H1 (cell line): ENCODE results near the gene MMEL1. TPM values are rescaled to one million over a fixed set of nuclear protein-coding genes. Genes with fewer than 3 reads are reported as not detected.

Experiments
- CTCF ChIA-PET: fragments of 300-600 bp; sonication (Branson Sonifier 250); formaldehyde crosslinking; loops from one replicate; lab custom pipeline; 2021; ENCODE audit not compliant: partially characterized antibody; lab: Charles Lee
- POLR2A ChIA-PET: fragments of 300-600 bp; sonication (Branson Sonifier 250); formaldehyde crosslinking; loops from one replicate; lab custom pipeline; 2021; ENCODE audit warnings: inconsistent platforms; ENCODE audit not compliant: partially characterized antibody; lab: Charles Lee
- DNase-seq, 2 experiments: peaks; one replicate each; pipeline versions ENCODE4 v3.0.0 to v3.0.0-alpha.2; 2010 to 2022; ENCODE audit warnings: low spot score in 2 of 2, low read depth in 1 of 2, mixed read lengths in 1 of 2
- FAIRE-seq: peaks from 2 replicates; lab custom pipeline; 2011; peaks lifted over from hg19 to GRCh38; lab: Jason Lieb, UNC
- H2AFZ ChIP-seq: 2 replicates; pipeline ENCODE4 v1.8.1; 2012; ENCODE audit warnings: low read length, inconsistent platforms
- H2AK5ac ChIP-seq: 2 replicates; pipeline ENCODE4 v1.6.1; 2013; ENCODE audit warnings: low read depth, low read length
- H2BK120ac ChIP-seq: replicated peaks from 2 replicates; pipeline ENCODE3; 2013; ENCODE audit warnings: low read depth, low read length, inconsistent platforms
- H2BK12ac ChIP-seq: 2 replicates; pipeline ENCODE4 v1.6.1; 2013; ENCODE audit warnings: low read depth, low read length
- H2BK15ac ChIP-seq: 2 replicates; pipeline ENCODE4 v1.6.1; 2013; ENCODE audit warnings: low read length
- H2BK20ac ChIP-seq: 2 replicates; pipeline ENCODE4 v1.6.1; 2013; ENCODE audit warnings: low read length
- H2BK5ac ChIP-seq: 2 replicates; pipeline ENCODE4 v1.6.1; 2013; ENCODE audit warnings: low read depth, low read length
- H3K14ac ChIP-seq: 2 replicates; pipeline ENCODE4 v1.6.1; 2013; ENCODE audit warnings: inconsistent platforms; ENCODE audit not compliant: insufficient read length
- H3K18ac ChIP-seq: 2 replicates; pipeline ENCODE4 v1.6.1; 2013; ENCODE audit warnings: low read length; ENCODE audit errors: extremely low read depth
- H3K23ac ChIP-seq: 2 replicates; pipeline ENCODE4 v1.6.1; 2013; ENCODE audit warnings: inconsistent platforms; ENCODE audit not compliant: insufficient read length
- H3K23me2 ChIP-seq: 2 replicates; pipeline ENCODE4 v1.6.1; 2013; ENCODE audit warnings: low read depth, low read length
- H3K27ac ChIP-seq: 2 replicates; pipeline ENCODE4 v1.6.1; 2011; ENCODE audit warnings: low read depth, low read length, inconsistent platforms
- H3K27me3 ChIP-seq, 4 experiments: replicated peaks in 1 of 4; 1 replicate in 1 of 4; 2 replicates in 3 of 4; pipeline versions ENCODE4 v1.6.1 to v1.8.1; 2011 to 2013; ENCODE audit warnings: low read length in 3 of 4, mild to moderate bottlenecking in 3 of 4, inconsistent platforms in 2 of 4, mixed read lengths in 2 of 4, moderate library complexity in 1 of 4; ENCODE audit not compliant: control insufficient read depth in 3 of 4, insufficient read depth in 3 of 4; ENCODE audit errors: extremely low read depth in 1 of 4
- H3K36me3 ChIP-seq, 4 experiments: 2 replicates each; pipeline versions ENCODE4 v1.6.1 to v1.8.1; 2011 to 2013; ENCODE audit warnings: mild to moderate bottlenecking in 4 of 4, low read length in 3 of 4, moderate library complexity in 2 of 4, control low read depth in 1 of 4, inconsistent platforms in 1 of 4; ENCODE audit not compliant: insufficient read depth in 4 of 4, control insufficient read depth in 2 of 4
- H3K4ac ChIP-seq: replicated peaks from 2 replicates; pipeline ENCODE3; 2013; ENCODE audit warnings: low read length, low read depth, mixed read lengths, inconsistent platforms; ENCODE audit not compliant: insufficient read length
- H3K4me1 ChIP-seq, 4 experiments: replicated peaks in 1 of 4; 1 replicate in 1 of 4; 2 replicates in 3 of 4; pipeline versions ENCODE4 v1.6.1 to v1.8.1; 2011 to 2013; ENCODE audit warnings: low read length in 3 of 4, inconsistent platforms in 2 of 4, mixed read lengths in 1 of 4; ENCODE audit not compliant: insufficient read depth in 4 of 4, control insufficient read depth in 3 of 4
- H3K4me2 ChIP-seq, 2 experiments: 2 replicates each; pipeline versions ENCODE4 v1.6.1 to v1.8.1; 2011 to 2013; ENCODE audit warnings: low read depth in 2 of 2, low read length in 2 of 2, control low read depth in 1 of 2, inconsistent platforms in 1 of 2, mild to moderate bottlenecking in 1 of 2; ENCODE audit not compliant: insufficient read depth in 1 of 2
- H3K4me3 ChIP-seq, 4 experiments: fragments of 200-600, 300-600 bp in 1 of 4; sonication (generic), shearing (Covaris generic), sonication (Bioruptor Twin) in 1 of 4; 2 replicates each; pipeline versions ENCODE4 v1.5.1 to v1.8.1; 2011 to 2016; ENCODE audit warnings: low read length in 4 of 4, low read depth in 3 of 4, control low read depth in 2 of 4, inconsistent platforms in 2 of 4, mild to moderate bottlenecking in 2 of 4, mixed read lengths in 1 of 4, moderate library complexity in 1 of 4; ENCODE audit not compliant: insufficient read depth in 2 of 4; ENCODE audit errors: extremely low read depth in 1 of 4
- H3K56ac ChIP-seq: replicated peaks from 2 replicates; pipeline ENCODE3; 2013; ENCODE audit warnings: low read depth, mild to moderate bottlenecking, mixed read lengths, low read length, inconsistent platforms; ENCODE audit not compliant: insufficient read length
- H3K79me1 ChIP-seq: 2 replicates; pipeline ENCODE4 v1.6.1; 2013; ENCODE audit warnings: low read depth, low read length, control low read depth
- H3K79me2 ChIP-seq, 2 experiments: 2 replicates each; pipeline versions ENCODE4 v1.6.1 to v1.8.1; 2012 to 2013; ENCODE audit warnings: low read length in 2 of 2, mild to moderate bottlenecking in 2 of 2, inconsistent platforms in 1 of 2; ENCODE audit not compliant: insufficient read depth in 2 of 2, control insufficient read depth in 1 of 2
- H3K9ac ChIP-seq, 4 experiments: replicated peaks in 1 of 4; 1 replicate in 1 of 4; 2 replicates in 3 of 4; pipeline versions ENCODE4 v1.6.1 to v1.8.1; 2011 to 2013; ENCODE audit warnings: low read depth in 3 of 4, low read length in 3 of 4, control low read depth in 2 of 4, mild to moderate bottlenecking in 2 of 4, moderate library complexity in 2 of 4, inconsistent platforms in 1 of 4; ENCODE audit errors: extremely low read depth in 1 of 4
- H3K9me3 ChIP-seq, 2 experiments: 2 replicates each; pipeline versions ENCODE4 v1.6.1 to v1.8.1; 2012 to 2013; ENCODE audit warnings: mild to moderate bottlenecking in 2 of 2, moderate library complexity in 2 of 2, control low read depth in 1 of 2, inconsistent platforms in 1 of 2, low read depth in 1 of 2, low read length in 1 of 2, mixed read lengths in 1 of 2; ENCODE audit not compliant: insufficient read depth in 2 of 2
- H4K20me1 ChIP-seq, 2 experiments: replicated peaks in 1 of 2; 2 replicates each; pipeline versions ENCODE3 to v1.8.1; 2011 to 2013; ENCODE audit warnings: inconsistent platforms in 2 of 2, low read length in 2 of 2, mild to moderate bottlenecking in 1 of 2; ENCODE audit not compliant: insufficient read depth in 2 of 2, control insufficient read depth in 1 of 2
- H4K5ac ChIP-seq: 2 replicates; pipeline ENCODE4 v1.6.1; 2013; ENCODE audit warnings: low read length, low read depth, mixed read lengths, inconsistent platforms; ENCODE audit not compliant: insufficient read length
- H4K8ac ChIP-seq: 2 replicates; pipeline ENCODE4 v1.8.0; 2013; ENCODE audit warnings: mild to moderate bottlenecking, moderate library complexity, low read length, inconsistent platforms; ENCODE audit not compliant: insufficient read depth; ENCODE audit errors: extremely low read depth
- H4K91ac ChIP-seq: replicated peaks from 2 replicates; pipeline ENCODE3; 2013; ENCODE audit warnings: low read length, mixed read lengths, inconsistent platforms; ENCODE audit not compliant: insufficient read length
- E2F6 ChIP-seq: IDR thresholded peaks from 2 replicates; pipeline ENCODE4 v1.6.1; 2012; ENCODE audit warnings: inconsistent platforms
- MAX ChIP-seq: IDR thresholded peaks from 2 replicates; pipeline ENCODE4 v1.6.1; 2012; ENCODE audit warnings: inconsistent platforms
- POLR2AphosphoS5 ChIP-seq: IDR thresholded peaks from 2 replicates; pipeline ENCODE4 v1.6.1; 2011; ENCODE audit warnings: low read depth, low read length
- TBP ChIP-seq: IDR thresholded peaks from 2 replicates; pipeline ENCODE4 v1.6.1; 2011; ENCODE audit warnings: low read depth, low read length, improper control_type of control experiment
- WGBS, 2 experiments: shearing (Covaris generic) in 1 of 2; methylation state at CpG; one replicate each; pipeline versions ENCODE4 v1.1.6 to v1.1.7; 2013 to 2015; ENCODE audit warnings: low lambda C conversion rate in 2 of 2, mixed read lengths in 2 of 2, inconsistent platforms in 1 of 2, low coverage in 1 of 2, missing lambda C conversion rate in 1 of 2; ENCODE audit not compliant: insufficient replicate concordance in 2 of 2, insufficient coverage in 1 of 2, insufficient read length in 1 of 2; ENCODE audit errors: extremely low coverage in 1 of 2, missing lambda C conversion rate in 1 of 2; 5-methylcytosine and 5-hydroxymethylcytosine counted together
- polyA plus RNA-seq, 7 experiments: library from polyadenylated mRNA; depleted of rRNA in 3 of 7; stranded (reverse) in 5 of 7; unstranded in 2 of 7; fragments of >200 nt in 5 of 7; fragments of 200-250 nt in 2 of 7; gene quantifications; 1 replicate in 5 of 7; 2 replicates in 1 of 7; 4 replicates in 1 of 7; pipeline versions ENCODE4 v1.2.1 to v1.2.3, GENCODE V29; 2011 to 2013; ENCODE audit warnings: missing spikeins in 2 of 7, mixed read lengths in 2 of 7
- total RNA-seq: library from RNA; stranded (reverse); fragmentation: NEBNext Ultra II Directional; extraction: Animal tissue kit (Norgen Biotek cat#: 25700); gene quantifications from 2 replicates; pipeline ENCODE4 v1.2.1, GENCODE V29; 2021

Gene MMEL1
- total and polyA plus RNA-seq, 2 of the 8 experiments (the other 6 are each of a cell fraction or from before 2014, with no cell fraction given): 0.91 to 1.7 TPM

- no peak for TF ChIP-seq POLR2AphosphoS5
- TF ChIP-seq E2F6: no peak
- TF ChIP-seq MAX: no peak
- TF ChIP-seq TBP: no peak
Measured at GRCh38 chr1:2638466-2639115, 5.8 kb upstream of the MMEL1 start.

More at GRCh38 chr1:2638466-2639115, 5.8 kb upstream of the MMEL1 start:
- Histone ChIP-seq H2BK20ac (no peak overlapping the region), H3K4me2 (no peak overlapping the region), H3K79me1 (no peaks in the 10 kb centered on the region), H4K91ac (no peak overlapping the region), H3K23me2 (peaks cover 11% of the 10 kb centered on the region; the same call in 1 of the 2 replicates), H3K4me1 (peaks cover 3 to 17% (median 14%) of the 10 kb centered on the region in 4 experiments; a peak in 6 of 7 replicates), H3K18ac (no peak overlapping the region), H3K27ac (no peak overlapping the region), H3K4ac (no peak overlapping the region), H2BK12ac (no peak overlapping the region), H3K9me3 (no peaks in the 10 kb centered on the region), H2AK5ac (no peak overlapping the region), H3K14ac (no peak overlapping the region), H4K8ac (no peak overlapping the region), H3K27me3 (peaks cover 0 to 8% (median 4%) of the 10 kb centered on the region in 4 experiments; a peak in 4 of 7 replicates), H2BK120ac (no peak overlapping the region), H4K20me1 (peaks cover 0 to 7% of the 10 kb centered on the region in 2 experiments), H3K36me3 (no peaks in the 10 kb centered on the region), H3K9ac (no peak overlapping the region), H2BK15ac (no peak overlapping the region), H3K79me2 (no peaks in the 10 kb centered on the region; a peak in 1 of 4 replicates), H3K23ac (no peak overlapping the region), H3K56ac (no peak overlapping the region), H2AFZ (no peak overlapping the region), H3K4me3 (no peak overlapping the region), H4K5ac (no peak overlapping the region), H2BK5ac (no peak overlapping the region)
- FAIRE-seq (no peak), DNase-seq (no peak)
- POLR2A ChIA-PET: no interaction called here
- 85% methylated on average over 16 of the region's 16 CpGs; no CpG with 5 or more reads in 1 of the 2 experiments for WGBS, 2 experiments
- CTCF ChIA-PET: no interaction called here
